NCI-H226 (cell line): ENCODE measurements around the gene ACVR1.
A peak's percentile ranks its signal among the peaks of the same experiment; 100 is the strongest.
"Not testable (repeated sequence)": the region's sequence is repeated elsewhere in the genome, so short reads cannot be mapped to it uniquely, and the experiment has no call there.

ENCODE experiments used
- DNase-seq: peaks from one replicate; pipeline ENCODE4 v3.0.0-alpha.2; 2015

The ACVR1 gene

GRCh38 chr2:157788201-157788600 lies 87.9 kb downstream of the ACVR1 start:
- no peak for DNase-seq

GRCh38 chr2:157787364-157787938 lies 88.7 kb downstream of the ACVR1 start:
- DNase-seq: no peak

DNA sequence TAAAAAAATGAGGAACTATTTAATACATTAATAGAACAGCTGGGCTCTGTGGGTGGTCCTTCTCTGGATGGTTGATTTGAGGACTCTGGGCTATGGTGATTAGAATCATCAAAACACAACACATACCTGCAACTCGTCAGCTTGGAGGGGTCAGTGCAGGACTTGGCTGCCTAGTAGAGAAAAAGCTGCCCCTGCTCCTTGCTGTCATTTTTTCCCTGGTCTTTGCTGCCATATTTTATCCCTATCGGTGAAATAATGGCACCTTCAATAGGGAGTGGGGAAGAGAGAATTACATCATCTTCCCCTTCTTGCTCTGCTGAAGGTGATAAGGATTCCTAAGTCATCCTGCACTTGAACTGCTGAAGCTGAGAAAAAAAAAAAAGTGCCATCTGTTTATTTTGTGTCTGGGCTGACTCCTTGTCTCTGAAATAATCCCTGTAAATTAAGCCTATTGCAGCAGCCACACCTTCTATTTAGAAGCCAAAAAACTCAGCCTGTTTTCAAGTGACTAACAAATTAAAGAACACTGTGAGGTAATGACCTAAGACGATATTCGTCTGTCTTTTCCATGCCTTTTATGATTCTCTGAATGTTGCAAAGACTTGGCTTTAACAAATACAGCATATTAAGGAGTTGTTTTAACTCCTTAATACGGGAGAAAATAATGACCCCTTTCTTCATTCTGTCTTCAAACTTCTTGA lies 89.3 kb downstream of the ACVR1 start:
- no peak for DNase-seq

DNA sequence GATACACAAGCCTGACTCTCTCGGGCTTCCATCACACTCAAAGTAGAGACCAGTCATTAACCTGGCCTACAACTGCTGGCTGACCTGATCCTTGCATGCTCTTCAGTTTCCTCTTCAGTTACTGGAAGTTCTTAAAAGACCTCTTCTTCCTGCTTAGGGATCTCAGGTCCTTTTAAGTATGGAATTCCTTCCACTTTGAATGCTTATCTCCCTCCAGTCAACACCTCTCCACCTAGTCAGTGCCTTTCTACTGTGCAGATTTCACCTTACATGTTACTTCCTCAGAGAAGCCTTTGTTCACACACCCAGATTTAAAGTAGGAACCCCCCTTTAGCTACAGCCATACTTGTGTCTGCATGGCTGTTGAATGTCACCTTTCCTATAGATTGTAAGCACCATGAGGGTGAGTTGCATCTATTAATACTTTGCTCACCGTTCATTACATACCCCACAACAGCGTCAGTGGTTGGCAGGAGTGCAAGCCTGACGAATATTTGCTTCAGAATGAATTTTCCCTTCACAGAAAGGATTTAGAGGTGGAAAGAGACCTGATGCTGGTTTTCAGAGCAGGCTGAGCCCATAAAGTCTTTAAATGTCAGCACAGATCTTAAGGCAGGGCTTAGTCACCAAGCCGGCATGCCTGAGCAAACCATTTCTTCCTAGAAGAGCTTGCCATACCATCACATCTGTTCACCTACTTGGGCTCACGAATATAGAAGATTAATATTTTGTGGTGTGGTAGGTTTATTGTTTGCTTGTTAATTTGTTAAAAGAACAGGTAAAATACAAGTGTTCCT lies 90.1 kb downstream of the ACVR1 start:
- DNase-seq: no peak

DNA sequence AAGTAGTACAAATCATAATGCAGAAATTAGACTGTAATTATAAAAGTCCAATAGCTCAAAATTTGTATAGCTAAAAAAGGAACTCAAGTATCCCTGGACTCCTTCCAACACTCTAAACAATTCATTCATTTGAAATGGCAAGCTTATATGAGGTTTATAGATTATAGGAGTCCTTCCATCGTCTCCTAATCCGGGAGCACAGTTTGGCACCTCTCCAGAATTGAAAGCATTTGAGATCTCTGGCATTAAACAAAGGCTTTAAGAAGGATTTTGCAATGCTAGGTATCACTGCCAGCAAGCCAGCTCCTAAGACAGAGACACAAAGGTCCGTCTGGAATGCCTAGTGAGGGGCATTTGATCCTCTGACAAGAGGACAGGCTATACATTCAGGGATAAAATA lies 90.9 kb downstream of the ACVR1 start:
- no peak for DNase-seq

DNA sequence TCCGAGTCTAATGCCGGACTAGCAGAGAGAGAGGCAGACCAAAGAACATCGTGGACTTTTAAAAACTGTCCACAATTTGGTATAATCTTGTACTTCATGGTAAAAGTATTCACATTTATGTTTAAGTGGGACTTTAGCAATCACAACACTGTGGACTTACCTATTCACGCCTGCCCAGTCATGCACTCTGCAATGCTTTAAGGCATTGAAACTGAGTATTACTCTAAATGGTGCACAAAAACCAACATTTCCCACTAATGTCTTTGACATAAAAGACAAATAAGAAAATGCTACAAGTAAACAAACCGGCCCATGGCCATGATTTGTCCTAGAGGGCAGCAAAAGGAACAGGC lies 91.3 kb downstream of the ACVR1 start:
- no peak for DNase-seq

DNA sequence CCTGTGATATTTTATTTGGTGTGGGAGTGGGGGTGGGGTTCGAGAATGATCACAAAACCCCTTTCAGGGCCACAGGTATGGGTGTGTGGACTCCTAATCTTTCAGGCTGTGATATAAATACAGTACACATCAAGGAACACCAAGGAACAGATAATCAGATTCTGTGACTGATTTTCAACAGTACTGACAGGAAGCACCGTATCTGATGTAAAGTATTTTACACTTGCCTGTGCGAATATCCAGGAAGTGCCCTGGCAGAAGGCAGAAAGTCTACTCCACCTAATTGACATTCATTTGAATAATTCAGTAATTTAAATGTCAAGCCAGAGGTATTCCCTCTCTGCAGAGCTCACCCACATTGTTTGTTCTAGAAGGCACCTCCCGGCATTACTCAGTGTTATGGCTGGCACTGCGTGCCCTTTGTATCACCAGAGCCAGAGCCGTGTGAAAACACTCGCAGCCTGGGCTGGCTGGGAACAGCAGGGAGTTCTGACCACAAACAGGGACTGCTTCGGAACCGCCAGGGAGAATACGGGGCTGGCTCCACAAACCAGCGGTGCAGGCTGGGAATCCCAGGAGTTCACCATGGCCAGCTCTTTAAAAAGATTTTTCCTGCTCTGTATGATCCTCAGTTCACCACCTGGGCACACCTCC lies 91.8 kb downstream of the ACVR1 start:
- DNase-seq: peak; percentile 53

DNA sequence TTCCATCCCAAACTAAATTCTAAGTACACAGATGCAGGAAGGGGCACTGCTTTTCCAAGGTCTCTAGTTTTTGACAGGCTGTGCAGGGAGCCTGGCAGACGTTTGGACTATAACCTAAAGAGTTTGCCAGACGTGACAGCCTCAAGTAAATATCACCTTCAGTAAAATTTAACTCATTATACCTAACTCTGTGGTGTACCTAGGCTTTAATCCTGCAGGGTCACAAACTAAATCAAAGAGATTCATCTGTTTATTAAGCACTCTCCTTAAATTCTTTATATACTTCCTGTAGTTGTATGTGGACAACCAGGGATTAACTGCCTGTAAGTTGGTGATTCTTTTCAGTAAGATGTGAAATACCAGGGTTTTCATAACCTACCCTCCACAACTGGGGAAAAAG lies 92.9 kb downstream of the ACVR1 start:
- no peak for DNase-seq

GRCh38 chr2:157782057-157782845 lies 93.9 kb downstream of the ACVR1 start:
- no peak for DNase-seq

GRCh38 chr2:157780211-157780610 lies 95.9 kb downstream of the ACVR1 start:
- no peak for DNase-seq

DNA sequence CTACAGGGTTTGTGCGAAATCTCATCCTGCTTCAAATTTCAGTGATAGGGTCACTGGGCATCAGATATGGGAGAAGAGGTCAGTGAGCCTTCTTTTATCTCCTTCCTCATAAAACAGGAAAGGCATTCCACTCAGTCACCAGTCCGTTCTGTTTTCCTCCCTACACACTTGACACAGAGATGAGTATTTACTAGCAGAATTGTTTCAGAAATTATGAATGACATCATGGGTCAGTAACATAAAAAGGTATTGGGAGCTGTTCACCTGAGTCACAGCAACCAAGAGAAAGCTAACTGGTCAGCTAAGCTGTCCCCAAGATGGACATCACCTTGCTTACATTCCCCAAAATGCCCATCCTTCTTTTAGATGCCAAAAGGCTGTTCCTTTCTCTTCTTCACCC lies 96.3 kb downstream of the ACVR1 start:
- DNase-seq: no peak

DNA sequence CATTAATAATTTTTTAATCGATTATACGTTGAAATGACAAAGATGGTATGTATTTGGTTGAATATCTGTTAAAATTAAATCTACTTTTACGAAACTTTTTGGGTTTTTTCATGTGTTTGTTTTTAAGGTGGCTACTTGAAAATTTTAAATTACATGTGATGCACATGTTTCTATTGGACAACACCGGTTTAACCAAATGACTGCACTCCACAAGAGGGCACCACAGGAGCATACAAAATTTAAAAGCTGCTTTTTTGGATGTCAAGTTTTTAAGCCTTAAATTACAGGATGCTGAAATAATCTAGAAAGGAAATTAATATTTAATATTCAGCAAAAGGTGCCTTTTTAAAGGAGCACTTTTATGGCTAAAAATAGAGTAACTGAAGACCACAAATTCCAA lies 98.7 kb downstream of the ACVR1 start:
- no peak for DNase-seq

DNA sequence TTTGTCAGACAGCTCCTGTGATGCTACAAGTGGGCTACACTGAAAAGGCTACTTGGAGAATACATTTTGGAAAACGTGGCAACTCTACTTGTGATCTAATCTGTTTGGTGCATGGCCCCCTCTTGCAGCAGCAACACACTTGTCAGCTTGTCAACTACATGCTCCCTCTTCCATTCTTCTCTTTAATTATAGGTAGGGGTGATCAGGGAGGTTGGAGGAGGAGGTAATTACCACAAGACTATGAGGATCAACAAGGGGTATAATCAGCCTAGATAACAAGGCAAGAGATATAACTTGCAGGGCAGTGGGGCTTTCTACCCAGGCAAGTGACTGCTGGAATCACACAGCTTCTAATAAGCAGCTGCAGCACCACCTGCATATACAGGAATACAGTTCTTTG lies 104.9 kb downstream of the ACVR1 start:
- DNase-seq: no peak

DNA sequence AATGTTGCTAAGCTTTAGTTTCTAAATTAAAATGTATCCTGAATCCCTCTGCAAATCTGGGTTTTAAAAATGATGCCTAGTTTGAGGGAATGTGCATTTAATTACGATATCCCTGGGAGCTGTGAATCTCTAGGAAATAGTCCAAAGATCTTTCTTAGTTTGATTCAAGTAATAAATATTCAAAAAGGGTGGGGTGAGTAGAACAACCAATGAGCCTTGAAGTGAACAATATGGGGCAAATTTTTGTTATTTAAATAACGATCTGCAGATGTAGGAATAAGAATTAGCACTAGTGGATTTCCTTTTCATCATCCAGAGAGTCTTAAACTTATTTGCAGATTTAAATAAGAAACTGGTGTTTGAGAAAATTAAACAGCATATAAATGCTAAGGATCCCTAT lies 106.3 kb downstream of the ACVR1 start:
- DNase-seq: no peak

DNA sequence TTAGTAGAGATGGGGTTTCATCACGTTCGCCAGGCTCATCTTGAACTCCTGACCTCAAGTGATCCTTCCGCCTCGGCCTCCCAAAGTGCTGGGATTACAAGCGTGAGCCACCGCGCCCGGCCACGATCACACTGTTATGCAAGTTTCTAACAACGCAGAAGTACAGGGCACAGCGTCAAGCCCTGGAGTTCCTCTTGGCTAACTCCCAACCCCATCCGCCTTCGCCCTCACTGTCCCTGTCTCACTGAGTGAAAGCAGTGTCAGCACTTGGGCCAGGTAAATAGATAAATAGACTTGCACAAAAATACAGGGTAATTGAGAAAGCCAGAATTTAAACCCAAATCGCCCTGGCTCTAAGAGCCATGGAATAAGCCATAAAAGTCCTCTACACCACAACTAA lies 111.7 kb downstream of the ACVR1 start:
- no peak for DNase-seq

DNA sequence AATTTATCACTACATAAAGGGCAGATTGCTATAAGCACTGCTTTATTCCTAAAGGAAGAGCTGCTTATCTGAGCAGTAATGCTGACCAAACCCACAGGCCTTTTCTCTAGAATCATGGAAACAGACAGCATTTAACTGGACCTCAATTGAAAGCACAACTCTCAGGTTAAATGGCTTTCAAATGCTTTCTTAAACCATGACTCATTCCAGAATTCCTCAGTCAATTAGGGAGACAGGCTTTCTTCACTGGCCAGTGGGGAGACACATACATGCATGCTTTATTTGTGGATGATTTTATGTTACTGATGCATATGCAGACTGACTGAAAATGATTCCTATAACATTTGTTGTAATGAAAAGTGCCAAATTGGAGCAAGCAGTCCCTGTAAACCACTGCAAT lies 114.6 kb downstream of the ACVR1 start:
- peak; percentile 22 for DNase-seq

GRCh38 chr2:157760949-157761348 lies 115.2 kb downstream of the ACVR1 start:
- DNase-seq: no peak

DNA sequence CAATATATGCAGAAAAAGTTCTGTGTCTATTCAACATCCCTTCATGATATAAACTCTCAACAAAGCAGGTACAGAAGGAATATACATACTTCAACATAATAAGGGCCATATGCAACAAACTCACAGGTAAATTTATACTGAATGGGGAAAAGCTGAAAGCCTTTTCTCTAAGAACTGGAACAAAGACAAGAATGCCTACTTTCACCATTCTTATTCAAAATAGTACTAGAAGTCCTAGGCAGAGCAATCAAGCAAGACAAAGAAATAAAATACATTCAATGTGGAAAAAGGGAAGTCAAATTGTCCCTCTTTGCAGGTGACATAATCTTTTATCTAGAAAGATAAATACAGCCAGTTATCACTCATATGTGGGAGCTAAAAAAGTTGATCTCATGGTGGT lies 116.3 kb downstream of the ACVR1 start:
- DNase-seq: no peak

DNA sequence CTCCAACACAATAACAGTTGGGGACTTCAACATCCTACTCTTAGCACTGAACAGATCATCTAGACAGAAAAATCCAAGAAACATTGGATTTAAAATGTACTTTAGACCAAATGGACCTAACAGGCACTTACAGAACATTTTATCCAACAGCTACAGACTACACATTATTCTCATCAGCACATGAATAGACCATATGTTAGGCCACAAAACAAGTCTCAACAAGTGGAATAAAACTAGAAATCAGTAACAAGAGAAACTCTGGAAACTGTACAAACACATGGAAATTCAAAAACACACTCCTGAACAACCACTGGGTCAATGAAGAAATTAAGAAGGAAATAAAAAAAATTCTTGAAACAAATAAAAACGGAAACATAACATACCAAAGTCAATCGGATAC lies 117.5 kb downstream of the ACVR1 start:
- no peak for DNase-seq

- DNase-seq: no peak
Observed at GRCh38 chr2:157757500-157757899, 118.6 kb downstream of the ACVR1 start.

DNA sequence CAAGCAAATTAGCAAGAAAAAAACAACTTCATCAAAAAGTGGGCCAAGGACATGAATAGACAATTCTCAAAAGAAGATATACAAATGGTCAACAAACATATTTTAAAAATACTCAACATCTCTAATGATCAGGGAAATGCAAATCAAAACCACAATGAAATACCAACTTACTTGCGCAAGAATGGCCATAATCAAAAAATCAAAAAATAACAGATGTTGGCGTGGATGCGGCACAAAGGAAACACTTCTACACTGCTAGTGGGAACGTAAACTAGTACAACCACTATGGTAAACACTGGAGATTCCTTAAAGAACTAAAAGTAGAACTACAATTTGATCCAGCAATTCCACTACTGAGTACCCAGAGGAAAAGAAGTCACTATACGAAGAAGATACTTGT lies 119.7 kb downstream of the ACVR1 start:
- DNase-seq: not testable (repeated sequence)

GRCh38 chr2:157751462-157752058 lies 124.6 kb downstream of the ACVR1 start:
- peak; percentile 57 for DNase-seq

GRCh38 chr2:157749684-157750083 lies 126.4 kb downstream of the ACVR1 start:
- no peak for DNase-seq
